ENCODE results near the gene SYDE2. TPM values are rescaled to one million over a fixed set of nuclear protein-coding genes. Genes with fewer than 3 reads are reported as not detected.
"Not testable (repeated sequence)": the region's sequence is repeated elsewhere in the genome, so short reads cannot be mapped to it uniquely, and the experiment has no call there.

The SYDE2 gene
- total RNA-seq, 2 donors from 2014 or later = 11.0 to 14.1 TPM

- no peak for DNase-seq
- Mint-ChIP-seq H3K9me3 (no peaks in the 10 kb centered on the region), H3K27me3 (ENCODE audit: insufficient read depth) (peaks cover 5% of the 10 kb centered on the region), H3K27ac (no peak overlapping the region), H3K4me1 (peaks cover 21% of the 10 kb centered on the region), H3K4me3 (no peak overlapping the region), H3K36me3 (ENCODE audit: low read depth) (peaks cover 2% of the 10 kb centered on the region)
- H3K9me3 ChIP-seq (ENCODE audit: control insufficient read depth, low read length) = no peaks in the 10 kb centered on the region
- H3K36me3 ChIP-seq (ENCODE audit: control insufficient read depth, insufficient read depth, low read length) = no peaks in the 10 kb centered on the region
- H3K9ac ChIP-seq (ENCODE audit: extremely low read depth, low read length, poor library complexity, severe bottlenecking) = no peak overlapping the region
- no peaks in the 10 kb centered on the region for H3K27me3 ChIP-seq (ENCODE audit: control insufficient read depth, insufficient read depth, low read length, poor library complexity, severe bottlenecking)
- no peaks in the 10 kb centered on the region for H3K4me1 ChIP-seq (ENCODE audit: control insufficient read depth, insufficient read depth, low read length)
- no peak for TF ChIP-seq CTCF (conservative IDR thresholded peaks at IDR 0.05)
- H3K27ac ChIP-seq (ENCODE audit: low read depth, low read length) = no peak overlapping the region
- H3K4me3 ChIP-seq (ENCODE audit: low read length) = no peak overlapping the region
Measured at GRCh38 chr1:85196358-85196757, 4.5 kb downstream of the SYDE2 start.

- H3K4me3 Mint-ChIP-seq = no peak overlapping the region
Measured at GRCh38 chr1:85195703-85196102, 5.1 kb downstream of the SYDE2 start.

GRCh38 chr1:85192129-85192528, 8.7 kb downstream of the SYDE2 start:
- H3K4me3 ChIP-seq (ENCODE audit: low read length); H3K9ac ChIP-seq (ENCODE audit: extremely low read depth, low read length, poor library complexity, severe bottlenecking); DNase-seq; H3K4me1 Mint-ChIP-seq; H3K27me3 ChIP-seq (ENCODE audit: control insufficient read depth, insufficient read depth, low read length, poor library complexity, severe bottlenecking); H3K4me3 Mint-ChIP-seq; H3K9me3 Mint-ChIP-seq; H3K4me1 ChIP-seq (ENCODE audit: control insufficient read depth, insufficient read depth, low read length); H3K27ac Mint-ChIP-seq; H3K27ac ChIP-seq (ENCODE audit: low read depth, low read length); H3K27me3 Mint-ChIP-seq (ENCODE audit: insufficient read depth); H3K9me3 ChIP-seq (ENCODE audit: control insufficient read depth, low read length): not testable (repeated sequence)
- H3K36me3 Mint-ChIP-seq (ENCODE audit: low read depth) = peaks cover 22% of the 10 kb centered on the region
- H3K36me3 ChIP-seq (ENCODE audit: control insufficient read depth, insufficient read depth, low read length) = peaks cover 27% of the 10 kb centered on the region

More at GRCh38 chr1:85195703-85196102, 5.1 kb downstream of the SYDE2 start:
- Mint-ChIP-seq H3K4me1 (peaks cover 21% of the 10 kb centered on the region), H3K36me3 (ENCODE audit: low read depth) (peaks cover 2% of the 10 kb centered on the region), H3K27me3 (ENCODE audit: insufficient read depth) (peaks cover 5% of the 10 kb centered on the region), H3K27ac (no peak overlapping the region), H3K9me3 (no peaks in the 10 kb centered on the region)
- Histone ChIP-seq H3K27me3 (ENCODE audit: control insufficient read depth, insufficient read depth, low read length, poor library complexity, severe bottlenecking) (no peaks in the 10 kb centered on the region), H3K9me3 (ENCODE audit: control insufficient read depth, low read length) (no peaks in the 10 kb centered on the region), H3K4me3 (ENCODE audit: low read length) (no peak overlapping the region), H3K27ac (ENCODE audit: low read depth, low read length) (no peak overlapping the region), H3K9ac (ENCODE audit: extremely low read depth, low read length, poor library complexity, severe bottlenecking) (no peak overlapping the region), H3K36me3 (ENCODE audit: control insufficient read depth, insufficient read depth, low read length) (no peaks in the 10 kb centered on the region), H3K4me1 (ENCODE audit: control insufficient read depth, insufficient read depth, low read length) (no peaks in the 10 kb centered on the region)
- DNase-seq = no peak
- WGBS, 2 experiments (ENCODE audit: insufficient coverage in 1 of 2, insufficient read length in 1 of 2) = 82% methylated on average over 2 of the region's 2 CpGs; no CpG with 5 or more reads in 1 of the 2 experiments
- TF ChIP-seq CTCF (conservative IDR thresholded peaks at IDR 0.05) = no peak

- no peaks in the 10 kb centered on the region for H3K27me3 ChIP-seq (ENCODE audit: control insufficient read depth, insufficient read depth, low read length, poor library complexity, severe bottlenecking)
- no peaks in the 10 kb centered on the region for H3K4me1 ChIP-seq (ENCODE audit: control insufficient read depth, insufficient read depth, low read length)
- peaks cover 2% of the 10 kb centered on the region for H3K4me1 Mint-ChIP-seq
- no peaks in the 10 kb centered on the region for H3K27me3 Mint-ChIP-seq (ENCODE audit: insufficient read depth)
- H3K36me3 ChIP-seq (ENCODE audit: control insufficient read depth, insufficient read depth, low read length) = peaks cover 27% of the 10 kb centered on the region
- H3K36me3 Mint-ChIP-seq (ENCODE audit: low read depth) = peaks cover 24% of the 10 kb centered on the region
- H3K9me3 Mint-ChIP-seq = peaks cover 6% of the 10 kb centered on the region
- no peak overlapping the region for H3K27ac ChIP-seq (ENCODE audit: low read depth, low read length)
- H3K4me3 Mint-ChIP-seq = no peak overlapping the region
- no peak for TF ChIP-seq CTCF (conservative IDR thresholded peaks at IDR 0.05)
- H3K27ac Mint-ChIP-seq = no peak overlapping the region
- no peaks in the 10 kb centered on the region for H3K9me3 ChIP-seq (ENCODE audit: control insufficient read depth, low read length)
- 78 to 94% methylated on average over 1 of the region's 1 CpG for WGBS, 2 experiments (ENCODE audit: insufficient coverage in 1 of 2, insufficient read length in 1 of 2)
- no peak overlapping the region for H3K4me3 ChIP-seq (ENCODE audit: low read length)
- no peak overlapping the region for H3K9ac ChIP-seq (ENCODE audit: extremely low read depth, low read length, poor library complexity, severe bottlenecking)
- DNase-seq = no peak
Measured at GRCh38 chr1:85189120-85189519, 11.7 kb downstream of the SYDE2 start.

All from endodermal cell (in vitro differentiated cells).